ENCODE data around the gene OXTR.

Gene OXTR

DNA sequence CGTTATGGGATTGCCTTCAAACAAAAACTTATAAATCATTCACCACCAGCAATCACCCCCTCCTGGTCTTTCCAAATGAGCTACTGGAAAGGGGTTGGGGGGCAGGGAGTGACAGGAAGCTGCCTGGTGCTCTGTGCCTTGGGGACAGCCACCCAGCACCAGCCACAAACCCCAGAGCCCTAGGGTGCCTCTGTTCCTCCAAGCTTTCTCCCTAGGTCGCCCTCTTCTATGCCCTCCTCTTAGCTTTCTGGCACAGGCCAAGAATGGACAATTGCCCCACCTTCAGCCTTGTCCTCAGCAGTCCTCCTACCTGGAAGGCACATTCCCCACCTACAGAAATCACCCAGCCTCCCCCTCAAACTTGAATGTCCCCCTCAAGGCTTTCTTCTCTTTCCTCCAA, 3.3 kb downstream of the OXTR start:
- no peak overlapping the region for H3K27ac Mint-ChIP-seq
- H3K9me3 Mint-ChIP-seq, result no peaks in the 10 kb centered on the region
- H3K36me3 Mint-ChIP-seq (ENCODE audit: low read depth), result no peaks in the 10 kb centered on the region
- no peak for TF ChIP-seq CTCF (IDR thresholded peaks at IDR 0.05)
- H3K4me3 Mint-ChIP-seq, result no peak overlapping the region
- H3K4me1 Mint-ChIP-seq, result peaks cover 16% of the 10 kb centered on the region
- no peak for DNase-seq
- H3K27me3 Mint-ChIP-seq (ENCODE audit: low read depth, poor library complexity), result peaks cover 74% of the 10 kb centered on the region

GRCh38 chr3:8765528-8765927, 3.9 kb downstream of the OXTR start:
- Mint-ChIP-seq H3K36me3 (ENCODE audit: low read depth) (no peaks in the 10 kb centered on the region), H3K4me3 (no peak overlapping the region), H3K9me3 (no peaks in the 10 kb centered on the region), H3K4me1 (peaks cover 16% of the 10 kb centered on the region), H3K27me3 (ENCODE audit: low read depth, poor library complexity) (peaks cover 75% of the 10 kb centered on the region), H3K27ac (no peak overlapping the region)
- no peak for DNase-seq
- TF ChIP-seq CTCF (IDR thresholded peaks at IDR 0.05), result no peak

DNA sequence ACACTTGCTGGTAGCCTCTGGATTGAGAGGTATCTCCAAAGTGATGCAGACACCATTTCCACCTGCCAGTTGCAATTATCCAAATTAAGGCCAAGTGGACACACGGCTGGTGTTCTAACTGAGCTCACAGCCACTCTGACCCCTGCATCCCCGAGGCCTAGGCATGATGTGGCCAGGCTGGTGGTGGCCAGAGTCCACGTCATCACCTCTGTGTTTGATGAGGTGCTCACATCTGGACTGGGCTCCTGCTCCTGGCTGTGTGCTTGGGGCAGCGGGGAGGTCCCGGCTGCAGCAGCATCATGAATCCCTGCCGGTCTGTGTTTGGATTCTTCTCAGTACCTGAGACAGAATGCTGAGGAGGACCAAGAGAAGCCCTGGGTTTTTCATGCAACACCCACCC, 4.9 kb downstream of the OXTR start:
- Mint-ChIP-seq H3K36me3 (ENCODE audit: low read depth) (no peaks in the 10 kb centered on the region), H3K27ac (no peak overlapping the region), H3K4me3 (no peak overlapping the region), H3K4me1 (peaks cover 18% of the 10 kb centered on the region), H3K9me3 (no peaks in the 10 kb centered on the region), H3K27me3 (ENCODE audit: low read depth, poor library complexity) (peaks cover 69% of the 10 kb centered on the region)
- DNase-seq, result no peak
- TF ChIP-seq CTCF (IDR thresholded peaks at IDR 0.05), result no peak

GRCh38 chr3:8762607-8763377, 6.6 kb downstream of the OXTR start:
- TF ChIP-seq CTCF (IDR thresholded peaks at IDR 0.05), result no peak
- no peak for DNase-seq
- H3K36me3 Mint-ChIP-seq (ENCODE audit: low read depth), result no peaks in the 10 kb centered on the region
- no peak overlapping the region for H3K4me3 Mint-ChIP-seq
- H3K4me1 Mint-ChIP-seq, result peaks cover 19% of the 10 kb centered on the region
- H3K27ac Mint-ChIP-seq, result no peak overlapping the region
- peaks cover 56% of the 10 kb centered on the region for H3K27me3 Mint-ChIP-seq (ENCODE audit: low read depth, poor library complexity)
- H3K9me3 Mint-ChIP-seq, result no peaks in the 10 kb centered on the region

- H3K4me1 Mint-ChIP-seq, result peaks cover 23% of the 10 kb centered on the region
- no peak overlapping the region for H3K27ac Mint-ChIP-seq
- H3K27me3 Mint-ChIP-seq (ENCODE audit: low read depth, poor library complexity), result peaks cover 50% of the 10 kb centered on the region
- H3K36me3 Mint-ChIP-seq (ENCODE audit: low read depth), result no peaks in the 10 kb centered on the region
- no peaks in the 10 kb centered on the region for H3K9me3 Mint-ChIP-seq
- H3K4me3 Mint-ChIP-seq, result no peak overlapping the region
- TF ChIP-seq CTCF (IDR thresholded peaks at IDR 0.05), result no peak
- DNase-seq, result no peak
Observed at GRCh38 chr3:8761866-8762265, 7.5 kb downstream of the OXTR start.

- H3K27ac Mint-ChIP-seq, result no peak overlapping the region
- H3K4me3 Mint-ChIP-seq, result no peak overlapping the region
- TF ChIP-seq CTCF (IDR thresholded peaks at IDR 0.05), result no peak
- no peaks in the 10 kb centered on the region for H3K9me3 Mint-ChIP-seq
- H3K4me1 Mint-ChIP-seq, result peaks cover 23% of the 10 kb centered on the region
- H3K27me3 Mint-ChIP-seq (ENCODE audit: low read depth, poor library complexity), result peaks cover 36% of the 10 kb centered on the region
- no peaks in the 10 kb centered on the region for H3K36me3 Mint-ChIP-seq (ENCODE audit: low read depth)
- no peak for DNase-seq
Observed at GRCh38 chr3:8760506-8760905, 8.9 kb downstream of the OXTR start.

All from nephron progenitor cell (in vitro differentiated cells).